Endothelial cell of umbilical vein (primary cell): ENCODE data around the gene USP17L30.

Experiments used
- EZH2 ChIP-seq: IDR thresholded peaks from 2 replicates; pipeline ENCODE4 v1.6.1; 2012; ENCODE audit warnings: borderline replicate concordance, low read depth, mild to moderate bottlenecking, moderate library complexity, low read length, inconsistent platforms; ENCODE audit not compliant: severe bottlenecking
- TF ChIP-seq, protein P1 (sequence below), 2 donors: IDR thresholded peaks; 1 replicate in 1 of 2; 2 replicates in 1 of 2; pipeline ENCODE4 v1.5.1; 2011; ENCODE audit warnings: low read length in 2 of 2, mild to moderate bottlenecking in 2 of 2, moderate library complexity in 2 of 2, control low read depth in 1 of 2, inconsistent platforms in 1 of 2, low read depth in 1 of 2; ENCODE audit not compliant: insufficient read depth in 1 of 2; ENCODE audit errors: extremely low read depth in 1 of 2

DNA sequence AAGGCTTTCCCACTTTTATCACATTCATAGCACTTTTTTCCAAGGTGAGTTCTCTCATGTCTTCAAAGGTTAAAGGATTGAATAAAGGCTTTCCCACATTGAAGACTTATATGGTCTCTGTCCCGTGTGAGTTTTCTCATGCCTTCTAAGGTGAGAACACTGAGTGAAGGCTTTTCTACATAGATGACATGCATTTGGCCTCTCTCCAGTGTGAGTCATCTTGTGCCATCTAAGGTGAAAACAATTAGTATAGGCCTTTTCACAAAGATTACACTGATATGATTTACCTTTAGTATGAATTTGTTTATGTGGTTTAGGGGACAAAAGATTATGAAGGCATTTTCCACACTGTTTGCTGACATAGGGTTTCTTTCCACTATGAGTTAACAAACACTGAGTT lies 21.2 kb downstream of the USP17L30 start:
- TF ChIP-seq, protein P1, sequence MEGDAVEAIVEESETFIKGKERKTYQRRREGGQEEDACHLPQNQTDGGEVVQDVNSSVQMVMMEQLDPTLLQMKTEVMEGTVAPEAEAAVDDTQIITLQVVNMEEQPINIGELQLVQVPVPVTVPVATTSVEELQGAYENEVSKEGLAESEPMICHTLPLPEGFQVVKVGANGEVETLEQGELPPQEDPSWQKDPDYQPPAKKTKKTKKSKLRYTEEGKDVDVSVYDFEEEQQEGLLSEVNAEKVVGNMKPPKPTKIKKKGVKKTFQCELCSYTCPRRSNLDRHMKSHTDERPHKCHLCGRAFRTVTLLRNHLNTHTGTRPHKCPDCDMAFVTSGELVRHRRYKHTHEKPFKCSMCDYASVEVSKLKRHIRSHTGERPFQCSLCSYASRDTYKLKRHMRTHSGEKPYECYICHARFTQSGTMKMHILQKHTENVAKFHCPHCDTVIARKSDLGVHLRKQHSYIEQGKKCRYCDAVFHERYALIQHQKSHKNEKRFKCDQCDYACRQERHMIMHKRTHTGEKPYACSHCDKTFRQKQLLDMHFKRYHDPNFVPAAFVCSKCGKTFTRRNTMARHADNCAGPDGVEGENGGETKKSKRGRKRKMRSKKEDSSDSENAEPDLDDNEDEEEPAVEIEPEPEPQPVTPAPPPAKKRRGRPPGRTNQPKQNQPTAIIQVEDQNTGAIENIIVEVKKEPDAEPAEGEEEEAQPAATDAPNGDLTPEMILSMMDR (IDR thresholded peaks at IDR 0.05; ENCODE audit: extremely low read depth in 1 of 2, insufficient read depth in 1 of 2, low read depth in 1 of 2, low read length in 2 of 2), result no peak
- no peak for TF ChIP-seq EZH2
